ENCODE results near the gene IGDCC3.

IGDCC3 gene

GRCh38 chr15:65386376-65386775 lies 8.6 kb upstream of the IGDCC3 start:
- peaks cover 15% of the 10 kb centered on the region for H3K4me1 ChIP-seq (ENCODE audit: insufficient read depth, low read length)
- ATAC-seq (ENCODE audit: insufficient read depth, low read depth), result no peak
- H3K4me2 ChIP-seq (ENCODE audit: insufficient read depth, low read length), result no peak overlapping the region
- DNase-seq, result no peak
- no peak overlapping the region for H3K4me3 ChIP-seq (ENCODE audit: low read depth in 1 of 2, low read length in 2 of 2)
- H3K79me2 ChIP-seq (ENCODE audit: insufficient read depth, low read length), result no peaks in the 10 kb centered on the region
- no peak overlapping the region for H3K9ac ChIP-seq (ENCODE audit: low read depth, low read length)
- TF ChIP-seq EZH2 (IDR thresholded peaks at IDR 0.05; ENCODE audit: borderline replicate concordance, low read depth, low read length, severe bottlenecking), result no peak
- TF ChIP-seq, protein P1, sequence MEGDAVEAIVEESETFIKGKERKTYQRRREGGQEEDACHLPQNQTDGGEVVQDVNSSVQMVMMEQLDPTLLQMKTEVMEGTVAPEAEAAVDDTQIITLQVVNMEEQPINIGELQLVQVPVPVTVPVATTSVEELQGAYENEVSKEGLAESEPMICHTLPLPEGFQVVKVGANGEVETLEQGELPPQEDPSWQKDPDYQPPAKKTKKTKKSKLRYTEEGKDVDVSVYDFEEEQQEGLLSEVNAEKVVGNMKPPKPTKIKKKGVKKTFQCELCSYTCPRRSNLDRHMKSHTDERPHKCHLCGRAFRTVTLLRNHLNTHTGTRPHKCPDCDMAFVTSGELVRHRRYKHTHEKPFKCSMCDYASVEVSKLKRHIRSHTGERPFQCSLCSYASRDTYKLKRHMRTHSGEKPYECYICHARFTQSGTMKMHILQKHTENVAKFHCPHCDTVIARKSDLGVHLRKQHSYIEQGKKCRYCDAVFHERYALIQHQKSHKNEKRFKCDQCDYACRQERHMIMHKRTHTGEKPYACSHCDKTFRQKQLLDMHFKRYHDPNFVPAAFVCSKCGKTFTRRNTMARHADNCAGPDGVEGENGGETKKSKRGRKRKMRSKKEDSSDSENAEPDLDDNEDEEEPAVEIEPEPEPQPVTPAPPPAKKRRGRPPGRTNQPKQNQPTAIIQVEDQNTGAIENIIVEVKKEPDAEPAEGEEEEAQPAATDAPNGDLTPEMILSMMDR (IDR thresholded peaks at IDR 0.05; ENCODE audit: borderline replicate concordance, extremely low read depth, low read length, poor library complexity, severe bottlenecking), result no peak
- H2AFZ ChIP-seq (ENCODE audit: low read depth, low read length), result no peak overlapping the region
- H3K9me3 ChIP-seq (ENCODE audit: insufficient read depth, low read length, severe bottlenecking), result no peaks in the 10 kb centered on the region
- no peaks in the 10 kb centered on the region for H3K36me3 ChIP-seq (ENCODE audit: insufficient read depth, low read length)
- no peaks in the 10 kb centered on the region for H4K20me1 ChIP-seq (ENCODE audit: insufficient read depth, low read length)
- H3K27me3 ChIP-seq (ENCODE audit: insufficient read depth, low read length, poor library complexity), result peaks cover 15% of the 10 kb centered on the region
- H3K27ac ChIP-seq (ENCODE audit: low read length), result no peak overlapping the region

DNA sequence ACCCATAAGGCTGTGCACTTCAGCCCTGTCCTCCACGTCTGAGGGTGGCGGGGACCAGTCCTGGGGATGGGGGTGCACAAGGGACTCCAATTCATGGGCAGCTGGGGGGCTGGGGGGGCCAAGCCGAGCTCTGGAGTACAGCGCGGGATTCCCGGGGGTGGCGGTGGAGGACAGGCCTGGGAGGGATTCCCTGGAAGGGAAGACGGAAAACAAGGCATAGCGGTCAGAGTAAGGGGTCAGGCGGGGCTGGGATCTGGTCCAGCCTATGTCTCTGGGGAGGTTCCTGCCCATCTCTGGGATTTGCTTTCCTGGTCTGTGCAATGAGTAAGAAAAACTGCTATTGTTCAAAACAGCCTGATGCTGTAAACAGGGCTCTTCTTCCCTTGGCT lies 8.1 kb upstream of the IGDCC3 start:
- H3K4me3 ChIP-seq (ENCODE audit: low read depth in 1 of 2, low read length in 2 of 2), result peak overlapping the region in 1 of 2 experiments; percentile 54; a peak in 1 of 4 replicates

DNA sequence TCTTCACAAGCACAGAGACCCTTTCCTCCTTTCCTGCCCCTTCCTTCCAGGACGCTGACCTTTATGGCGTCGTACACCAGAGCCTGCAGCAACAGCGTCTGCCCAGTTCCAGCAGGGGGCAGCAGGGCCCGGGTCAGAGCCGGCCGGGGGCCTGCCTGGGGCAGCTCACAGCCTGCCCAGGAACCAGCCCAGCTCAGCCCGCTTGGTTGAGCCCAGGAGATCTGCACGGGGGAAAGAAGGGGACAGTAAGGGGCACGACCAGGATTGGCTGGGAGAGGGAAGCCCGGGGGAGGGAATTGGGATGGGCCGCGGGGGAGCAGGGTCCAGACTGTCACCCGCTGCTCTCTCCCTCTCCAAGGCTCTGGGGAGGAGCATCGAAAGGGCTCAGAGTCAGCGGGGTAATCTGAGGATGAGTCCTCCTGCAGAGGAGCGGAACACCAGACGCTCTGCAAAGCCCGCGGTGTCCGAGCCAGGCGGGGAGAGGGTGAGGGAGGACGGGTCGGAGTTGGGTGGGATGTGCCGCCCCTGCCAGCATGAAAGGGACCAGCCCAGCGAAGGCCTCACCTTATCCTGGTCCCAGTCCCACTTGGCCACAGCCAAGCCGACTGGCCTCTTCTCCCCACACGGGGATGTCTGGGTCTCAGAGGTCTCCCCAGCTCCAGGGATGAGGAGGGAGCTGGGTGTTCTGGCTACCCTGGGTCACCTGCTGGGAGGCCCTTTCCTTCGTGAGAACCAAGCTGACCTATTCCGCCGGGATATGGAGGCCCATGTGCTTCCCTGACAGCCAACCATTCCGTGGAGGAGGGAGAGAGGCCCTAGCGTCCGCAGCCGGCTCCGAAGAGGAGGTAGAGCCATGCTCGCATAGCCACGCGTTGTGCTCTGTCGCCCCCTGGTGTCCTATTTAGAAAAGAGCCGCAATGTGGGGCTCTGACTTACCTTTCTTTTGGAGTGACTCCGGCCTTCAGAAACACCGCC lies 7.4 kb upstream of the IGDCC3 start:
- ATAC-seq (ENCODE audit: insufficient read depth, low read depth), result peak; percentile 91
- Histone ChIP-seq H2AFZ (ENCODE audit: low read depth, low read length) (peak overlapping the region; percentile 83), H3K36me3 (ENCODE audit: insufficient read depth, low read length) (no peaks in the 10 kb centered on the region), H3K4me3 (ENCODE audit: low read depth in 1 of 2, low read length in 2 of 2) (peak overlapping the region; percentile 0 to 54; a peak in 3 of 4 replicates), H3K9me3 (ENCODE audit: insufficient read depth, low read length, severe bottlenecking) (no peaks in the 10 kb centered on the region), H3K9ac (ENCODE audit: low read depth, low read length) (peak overlapping the region; percentile 53), H3K4me2 (ENCODE audit: insufficient read depth, low read length) (peak overlapping the region; percentile 89), H3K27ac (ENCODE audit: low read length) (no peak overlapping the region), H3K79me2 (ENCODE audit: insufficient read depth, low read length) (no peaks in the 10 kb centered on the region), H3K4me1 (ENCODE audit: insufficient read depth, low read length) (peaks cover 15% of the 10 kb centered on the region), H3K27me3 (ENCODE audit: insufficient read depth, low read length, poor library complexity) (peaks cover 8% of the 10 kb centered on the region), H4K20me1 (ENCODE audit: insufficient read depth, low read length) (no peaks in the 10 kb centered on the region)
- DNase-seq, result peak; percentile 80
- TF ChIP-seq, protein P1 (IDR thresholded peaks at IDR 0.05; ENCODE audit: borderline replicate concordance, extremely low read depth, low read length, poor library complexity, severe bottlenecking), result peak; percentile 85
- TF ChIP-seq EZH2 (IDR thresholded peaks at IDR 0.05; ENCODE audit: borderline replicate concordance, low read depth, low read length, severe bottlenecking), result no peak

More for the DNA sequence above, 8.1 kb upstream of the IGDCC3 start:
- no peak for DNase-seq
- Histone ChIP-seq H3K4me2 (ENCODE audit: insufficient read depth, low read length) (peak overlapping the region; percentile 89), H3K27ac (ENCODE audit: low read length) (no peak overlapping the region), H3K36me3 (ENCODE audit: insufficient read depth, low read length) (no peaks in the 10 kb centered on the region), H2AFZ (ENCODE audit: low read depth, low read length) (no peak overlapping the region), H4K20me1 (ENCODE audit: insufficient read depth, low read length) (no peaks in the 10 kb centered on the region), H3K79me2 (ENCODE audit: insufficient read depth, low read length) (no peaks in the 10 kb centered on the region), H3K4me1 (ENCODE audit: insufficient read depth, low read length) (peaks cover 15% of the 10 kb centered on the region), H3K9me3 (ENCODE audit: insufficient read depth, low read length, severe bottlenecking) (no peaks in the 10 kb centered on the region), H3K27me3 (ENCODE audit: insufficient read depth, low read length, poor library complexity) (peaks cover 11% of the 10 kb centered on the region), H3K9ac (ENCODE audit: low read depth, low read length) (no peak overlapping the region)
- ATAC-seq (ENCODE audit: insufficient read depth, low read depth), result no peak
- no peak for TF ChIP-seq EZH2 (IDR thresholded peaks at IDR 0.05; ENCODE audit: borderline replicate concordance, low read depth, low read length, severe bottlenecking)
- TF ChIP-seq, protein P1 (IDR thresholded peaks at IDR 0.05; ENCODE audit: borderline replicate concordance, extremely low read depth, low read length, poor library complexity, severe bottlenecking), result no peak
